ENCODE measurements around the gene KIF25.

KIF25 gene

DNA sequence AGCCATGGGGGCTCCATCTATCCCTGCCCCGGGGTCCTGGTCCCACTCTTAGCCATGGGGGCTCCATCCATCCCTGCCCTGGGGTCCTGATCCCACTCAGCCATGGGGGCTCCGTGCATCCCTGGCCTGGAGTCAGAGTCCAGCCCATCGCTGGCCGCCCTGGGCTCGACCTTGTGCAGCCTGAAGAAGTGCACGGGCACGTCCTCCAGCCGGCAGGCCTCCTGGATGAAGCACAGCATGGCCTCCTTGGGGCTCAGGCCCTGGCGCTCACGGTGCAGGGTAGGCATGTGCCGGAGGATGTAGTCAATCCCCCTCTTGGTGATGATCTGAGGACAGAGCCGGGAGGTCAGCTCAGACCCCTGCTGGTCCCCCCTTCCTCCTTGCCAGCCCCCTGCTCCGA lies 66.0 kb downstream of the KIF25 start:
- DNase-seq: no peak
- Histone ChIP-seq H3K27me3 (ENCODE audit: insufficient read depth, low read depth, severe bottlenecking) (no peaks in the 10 kb centered on the region), H3K36me3 (no peaks in the 10 kb centered on the region), H3K4me3 (ENCODE audit: low read depth, low read length) (no peak overlapping the region), H3K27ac (no peak overlapping the region), H3K9me3 (ENCODE audit: severe bottlenecking) (no peaks in the 10 kb centered on the region)
- TF ChIP-seq, protein P1, sequence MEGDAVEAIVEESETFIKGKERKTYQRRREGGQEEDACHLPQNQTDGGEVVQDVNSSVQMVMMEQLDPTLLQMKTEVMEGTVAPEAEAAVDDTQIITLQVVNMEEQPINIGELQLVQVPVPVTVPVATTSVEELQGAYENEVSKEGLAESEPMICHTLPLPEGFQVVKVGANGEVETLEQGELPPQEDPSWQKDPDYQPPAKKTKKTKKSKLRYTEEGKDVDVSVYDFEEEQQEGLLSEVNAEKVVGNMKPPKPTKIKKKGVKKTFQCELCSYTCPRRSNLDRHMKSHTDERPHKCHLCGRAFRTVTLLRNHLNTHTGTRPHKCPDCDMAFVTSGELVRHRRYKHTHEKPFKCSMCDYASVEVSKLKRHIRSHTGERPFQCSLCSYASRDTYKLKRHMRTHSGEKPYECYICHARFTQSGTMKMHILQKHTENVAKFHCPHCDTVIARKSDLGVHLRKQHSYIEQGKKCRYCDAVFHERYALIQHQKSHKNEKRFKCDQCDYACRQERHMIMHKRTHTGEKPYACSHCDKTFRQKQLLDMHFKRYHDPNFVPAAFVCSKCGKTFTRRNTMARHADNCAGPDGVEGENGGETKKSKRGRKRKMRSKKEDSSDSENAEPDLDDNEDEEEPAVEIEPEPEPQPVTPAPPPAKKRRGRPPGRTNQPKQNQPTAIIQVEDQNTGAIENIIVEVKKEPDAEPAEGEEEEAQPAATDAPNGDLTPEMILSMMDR (IDR thresholded peaks at IDR 0.05; ENCODE audit: low read depth, low read length): no peak

DNA sequence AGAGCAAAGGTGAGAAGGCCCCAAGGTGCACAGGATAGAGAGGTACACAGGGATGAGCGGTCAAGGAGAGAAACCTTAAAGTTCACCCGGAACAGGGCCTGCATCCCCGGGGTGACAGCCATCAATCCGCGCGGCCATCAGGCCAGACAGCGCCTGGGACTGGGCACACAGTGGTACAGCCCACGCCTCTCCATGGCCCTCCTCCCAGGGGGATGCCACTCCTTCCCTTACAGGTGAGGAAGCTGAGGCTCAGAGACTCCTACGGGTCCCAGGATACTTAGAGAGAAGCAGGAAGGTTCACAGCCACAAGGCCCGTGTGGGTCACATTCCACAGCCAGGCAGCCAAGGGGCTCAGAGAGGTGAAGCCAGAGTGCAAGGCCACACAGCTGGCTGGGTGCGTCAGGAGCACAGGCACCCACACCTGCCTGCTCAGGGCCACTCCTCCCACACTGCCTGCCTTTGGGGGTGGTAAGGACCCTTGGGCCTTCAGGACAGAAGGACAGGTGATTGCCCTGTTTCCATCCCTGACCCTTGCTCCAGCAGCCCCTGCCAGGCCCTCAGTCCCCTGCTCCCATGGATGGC lies 66.8 kb downstream of the KIF25 start:
- Histone ChIP-seq H3K9me3 (ENCODE audit: severe bottlenecking) (no peaks in the 10 kb centered on the region), H3K4me3 (ENCODE audit: low read depth, low read length) (no peak overlapping the region), H3K27ac (no peak overlapping the region), H3K27me3 (ENCODE audit: insufficient read depth, low read depth, severe bottlenecking) (no peaks in the 10 kb centered on the region), H3K36me3 (no peaks in the 10 kb centered on the region)
- no peak for DNase-seq
- TF ChIP-seq, protein P1 (IDR thresholded peaks at IDR 0.05; ENCODE audit: low read depth, low read length): no peak

DNA sequence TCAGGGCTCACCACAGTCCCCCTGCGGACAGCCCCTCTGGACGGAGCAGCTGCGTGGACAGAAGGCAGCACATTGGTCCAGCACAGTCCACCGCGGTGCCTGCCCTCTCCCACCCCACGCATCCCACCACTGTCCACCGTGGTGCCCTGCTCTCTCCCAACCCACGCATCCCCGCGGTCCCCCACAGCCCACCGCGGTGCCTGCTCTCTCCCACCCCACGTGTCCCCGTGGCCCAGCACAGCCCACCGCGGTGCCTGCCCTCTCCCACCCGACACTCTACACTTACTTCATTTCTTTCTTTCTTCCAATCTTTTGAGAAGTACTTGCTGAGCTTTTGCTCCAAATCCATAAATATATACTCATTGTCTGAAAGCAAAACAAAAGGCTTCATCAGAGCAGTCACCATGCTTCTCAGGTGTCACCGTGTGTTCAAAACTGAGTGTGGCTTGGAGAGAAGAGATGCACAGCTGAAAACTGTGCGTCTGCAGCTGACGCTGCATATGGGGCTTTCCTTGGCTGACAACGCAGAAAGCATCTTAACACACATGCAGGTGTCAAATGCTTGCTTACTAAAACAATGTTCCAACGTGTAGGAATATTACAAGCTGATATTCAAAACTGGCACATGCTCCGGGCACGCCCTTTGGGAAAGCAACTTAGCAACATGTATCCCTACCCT lies 69.7 kb downstream of the KIF25 start:
- no peak overlapping the region for H3K4me3 ChIP-seq (ENCODE audit: low read depth, low read length)
- DNase-seq: no peak

DNA sequence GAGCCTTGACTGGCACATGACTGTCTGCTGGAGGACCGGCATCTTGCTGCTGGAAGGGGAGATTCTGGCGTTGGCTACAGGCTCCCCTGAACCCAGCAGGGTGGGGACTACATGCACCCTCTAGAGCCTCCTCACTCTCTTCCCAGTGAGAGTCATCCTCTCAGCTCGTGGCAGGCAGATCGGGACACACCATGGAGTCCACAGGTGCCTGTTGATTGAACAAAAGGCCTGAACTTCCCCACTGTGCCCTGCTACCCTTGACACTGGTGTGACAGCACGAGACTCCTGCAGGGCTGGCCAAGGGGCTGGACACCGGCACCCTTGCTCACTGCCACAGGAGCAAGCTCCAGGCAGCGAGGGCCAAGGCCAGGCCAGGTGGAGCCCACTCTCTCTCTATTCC lies 73.3 kb downstream of the KIF25 start:
- Histone ChIP-seq H3K9me3 (ENCODE audit: severe bottlenecking) (no peaks in the 10 kb centered on the region), H3K27ac (no peak overlapping the region), H3K27me3 (ENCODE audit: insufficient read depth, low read depth, severe bottlenecking) (no peaks in the 10 kb centered on the region), H3K36me3 (no peaks in the 10 kb centered on the region), H3K4me3 (ENCODE audit: low read depth, low read length) (no peak overlapping the region)
- TF ChIP-seq, protein P1 (IDR thresholded peaks at IDR 0.05; ENCODE audit: low read depth, low read length): no peak
- no peak for DNase-seq

More for the DNA sequence above, 69.7 kb downstream of the KIF25 start:
- TF ChIP-seq, protein P1 (IDR thresholded peaks at IDR 0.05; ENCODE audit: low read depth, low read length): no peak
- no peak overlapping the region for H3K27ac ChIP-seq
- H3K9me3 ChIP-seq (ENCODE audit: severe bottlenecking): no peaks in the 10 kb centered on the region
- no peaks in the 10 kb centered on the region for H3K27me3 ChIP-seq (ENCODE audit: insufficient read depth, low read depth, severe bottlenecking)
- no peaks in the 10 kb centered on the region for H3K36me3 ChIP-seq

DNA sequence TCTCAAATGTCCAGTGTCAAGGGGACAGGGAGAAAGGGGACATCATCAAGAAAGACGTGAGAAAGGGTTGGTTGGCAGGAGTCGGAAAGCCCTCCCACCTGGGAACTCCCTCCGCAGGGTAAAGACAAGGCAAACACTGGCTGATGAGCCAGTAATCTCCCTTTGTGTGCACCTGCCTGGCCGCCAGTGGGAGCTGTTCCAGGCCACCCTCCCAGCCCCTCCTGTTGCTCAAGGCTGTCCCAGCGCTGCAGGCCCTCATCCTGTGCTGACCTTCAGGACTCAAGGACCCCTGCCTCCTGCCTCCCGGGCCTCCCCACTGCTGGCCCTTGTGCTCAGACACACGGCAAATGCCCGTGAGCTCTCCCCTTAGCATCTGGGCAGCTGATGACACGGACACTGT lies 74.1 kb downstream of the KIF25 start:
- Histone ChIP-seq H3K36me3 (no peaks in the 10 kb centered on the region), H3K27me3 (ENCODE audit: insufficient read depth, low read depth, severe bottlenecking) (no peaks in the 10 kb centered on the region), H3K9me3 (ENCODE audit: severe bottlenecking) (no peaks in the 10 kb centered on the region), H3K4me3 (ENCODE audit: low read depth, low read length) (no peak overlapping the region), H3K27ac (no peak overlapping the region)
- TF ChIP-seq, protein P1 (IDR thresholded peaks at IDR 0.05; ENCODE audit: low read depth, low read length): 0 out of 2 replicates have a peak, but pooled peaks have one; percentile 8
- DNase-seq: no peak

Data from WERI-Rb-1 (cell line).